Measurements from ENCODE around the gene NRXN3. TPM values are rescaled to one million over a fixed set of nuclear protein-coding genes. Genes with fewer than 3 reads are reported as not detected.

Gene NRXN3
- total and polyA plus RNA-seq, 4 donors = 1.4 to 8.3 (median 4.4) TPM

DNA sequence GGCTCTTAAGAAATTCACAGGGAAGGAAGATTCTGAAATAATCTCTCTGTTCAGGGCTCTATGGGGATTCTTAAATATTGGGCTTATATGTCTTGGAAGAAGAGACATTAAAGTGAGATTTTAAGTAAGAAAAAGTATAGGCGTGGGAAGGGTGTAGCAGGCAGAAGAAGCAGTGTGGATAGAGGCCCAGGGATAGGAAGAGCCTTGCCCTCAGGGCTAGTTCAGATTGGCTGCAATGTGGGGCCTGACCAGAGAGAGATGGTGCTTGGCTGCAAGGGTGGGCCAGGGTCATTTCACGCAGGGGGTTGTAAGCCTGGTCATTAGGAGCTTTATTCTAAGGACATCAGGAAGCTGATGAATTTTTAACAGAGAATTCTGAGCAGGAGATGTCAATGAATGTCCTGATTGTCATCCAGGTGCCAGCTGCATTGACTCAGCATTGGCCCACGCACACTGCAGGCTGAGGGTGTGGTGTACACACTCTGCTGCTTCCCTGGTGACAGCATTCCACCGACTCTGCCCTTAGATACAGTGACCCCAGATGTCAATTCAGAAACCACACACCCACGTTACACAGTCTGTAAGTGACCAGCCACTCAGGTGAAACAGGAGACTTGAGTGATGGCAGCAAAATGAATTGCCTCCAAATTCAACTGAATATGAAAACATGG lies 582.5 kb downstream of the NRXN3 start:
- H3K9ac ChIP-seq (ENCODE audit: insufficient read depth in 1 of 2, low read length in 2 of 2) = no peak overlapping the region
- TF ChIP-seq, protein P1, sequence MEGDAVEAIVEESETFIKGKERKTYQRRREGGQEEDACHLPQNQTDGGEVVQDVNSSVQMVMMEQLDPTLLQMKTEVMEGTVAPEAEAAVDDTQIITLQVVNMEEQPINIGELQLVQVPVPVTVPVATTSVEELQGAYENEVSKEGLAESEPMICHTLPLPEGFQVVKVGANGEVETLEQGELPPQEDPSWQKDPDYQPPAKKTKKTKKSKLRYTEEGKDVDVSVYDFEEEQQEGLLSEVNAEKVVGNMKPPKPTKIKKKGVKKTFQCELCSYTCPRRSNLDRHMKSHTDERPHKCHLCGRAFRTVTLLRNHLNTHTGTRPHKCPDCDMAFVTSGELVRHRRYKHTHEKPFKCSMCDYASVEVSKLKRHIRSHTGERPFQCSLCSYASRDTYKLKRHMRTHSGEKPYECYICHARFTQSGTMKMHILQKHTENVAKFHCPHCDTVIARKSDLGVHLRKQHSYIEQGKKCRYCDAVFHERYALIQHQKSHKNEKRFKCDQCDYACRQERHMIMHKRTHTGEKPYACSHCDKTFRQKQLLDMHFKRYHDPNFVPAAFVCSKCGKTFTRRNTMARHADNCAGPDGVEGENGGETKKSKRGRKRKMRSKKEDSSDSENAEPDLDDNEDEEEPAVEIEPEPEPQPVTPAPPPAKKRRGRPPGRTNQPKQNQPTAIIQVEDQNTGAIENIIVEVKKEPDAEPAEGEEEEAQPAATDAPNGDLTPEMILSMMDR (IDR thresholded peaks at IDR 0.05; ENCODE audit: control extremely low read depth, extremely low read depth) = no peak
- no peak overlapping the region for H3K27ac ChIP-seq (ENCODE audit: low read depth in 1 of 2, low read length in 1 of 2)
- no peaks in the 10 kb centered on the region for H3K4me1 ChIP-seq (ENCODE audit: control insufficient read depth in 5 of 5, insufficient read depth in 5 of 5, low read length in 5 of 5)
- no peaks in the 10 kb centered on the region for H3K36me3 ChIP-seq (ENCODE audit: control insufficient read depth in 4 of 4, insufficient read depth in 4 of 4, low read length in 4 of 4)
- no peaks in the 10 kb centered on the region for H3K9me3 ChIP-seq (ENCODE audit: control insufficient read depth in 4 of 4, insufficient read depth in 3 of 4, low read length in 3 of 4)
- DNase-seq (peak in 1 of 3 donors; percentile 0), ATAC-seq (ENCODE audit: insufficient read depth, low FRiP score) (no peak)
- no peaks in the 10 kb centered on the region for H3K27me3 ChIP-seq (ENCODE audit: control insufficient read depth in 3 of 3, insufficient read depth in 3 of 3, low read length in 2 of 3)
- 67 to 72% methylated on average over 5 of the region's 5 CpGs for WGBS, 2 donors
- no peak overlapping the region for H3K4me3 ChIP-seq

DNA sequence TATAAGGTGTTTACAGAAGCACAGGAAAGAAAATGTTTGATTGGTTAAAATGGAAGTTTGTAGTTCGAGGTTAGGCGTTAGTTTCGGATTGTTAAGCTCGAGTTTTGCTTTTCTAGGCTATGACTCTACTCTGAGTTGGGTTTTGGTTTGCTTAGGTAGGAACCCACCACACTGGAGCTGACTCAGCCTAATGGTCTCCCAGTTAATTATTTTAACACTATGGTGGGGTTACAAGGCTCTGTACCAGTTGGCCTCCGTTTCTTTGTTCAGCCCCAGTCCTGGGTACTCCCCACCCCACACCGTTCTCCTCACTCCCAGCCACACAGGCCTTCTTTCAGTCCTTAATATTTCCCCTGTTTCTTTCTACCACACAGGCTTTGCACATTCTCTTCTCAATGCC lies 583.9 kb downstream of the NRXN3 start:
- ATAC-seq (ENCODE audit: insufficient read depth, low FRiP score) (no peak), DNase-seq (no peak)
- no peaks in the 10 kb centered on the region for H3K36me3 ChIP-seq (ENCODE audit: control insufficient read depth in 4 of 4, insufficient read depth in 4 of 4, low read length in 4 of 4)
- H3K4me1 ChIP-seq (ENCODE audit: control insufficient read depth in 5 of 5, insufficient read depth in 5 of 5, low read length in 5 of 5) = no peaks in the 10 kb centered on the region
- H3K4me3 ChIP-seq = no peak overlapping the region
- H3K27me3 ChIP-seq (ENCODE audit: control insufficient read depth in 3 of 3, insufficient read depth in 3 of 3, low read length in 2 of 3) = no peaks in the 10 kb centered on the region
- TF ChIP-seq, protein P1 (IDR thresholded peaks at IDR 0.05; ENCODE audit: control extremely low read depth, extremely low read depth) = no peak
- no peaks in the 10 kb centered on the region for H3K9me3 ChIP-seq (ENCODE audit: control insufficient read depth in 4 of 4, insufficient read depth in 3 of 4, low read length in 3 of 4)
- 88 to 92% methylated on average over 6 of the region's 6 CpGs for WGBS, 2 donors
- H3K27ac ChIP-seq (ENCODE audit: low read depth in 1 of 2, low read length in 1 of 2) = no peak overlapping the region
- no peak overlapping the region for H3K9ac ChIP-seq (ENCODE audit: insufficient read depth in 1 of 2, low read length in 2 of 2)

DNA sequence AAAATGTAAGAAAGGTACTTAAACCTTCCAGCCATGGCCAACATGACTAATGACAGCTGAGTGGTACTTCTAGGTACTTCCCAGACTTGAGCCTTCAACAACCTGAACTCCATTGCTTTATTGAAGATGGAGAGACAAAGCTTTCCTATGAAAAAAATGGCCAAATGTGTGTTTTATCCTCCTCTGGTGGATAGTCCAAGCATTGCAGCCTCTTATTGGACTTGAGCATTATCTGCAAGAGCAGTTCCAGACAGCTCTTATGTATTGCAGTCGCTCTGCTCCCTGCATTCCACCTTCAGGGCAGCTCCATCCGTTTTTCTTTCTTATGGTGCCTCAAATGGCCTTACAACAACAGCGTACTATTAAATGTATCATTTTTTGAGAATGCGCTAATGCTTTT lies 588.2 kb downstream of the NRXN3 start:
- Histone ChIP-seq H3K4me3 (no peak overlapping the region), H3K9ac (ENCODE audit: insufficient read depth in 1 of 2, low read length in 2 of 2) (no peak overlapping the region), H3K27ac (ENCODE audit: low read depth in 1 of 2, low read length in 1 of 2) (no peak overlapping the region), H3K27me3 (ENCODE audit: control insufficient read depth in 3 of 3, insufficient read depth in 3 of 3, low read length in 2 of 3) (no peaks in the 10 kb centered on the region), H3K9me3 (ENCODE audit: control insufficient read depth in 4 of 4, insufficient read depth in 3 of 4, low read length in 3 of 4) (no peaks in the 10 kb centered on the region), H3K4me1 (ENCODE audit: control insufficient read depth in 5 of 5, insufficient read depth in 5 of 5, low read length in 5 of 5) (no peaks in the 10 kb centered on the region), H3K36me3 (ENCODE audit: control insufficient read depth in 4 of 4, insufficient read depth in 4 of 4, low read length in 4 of 4) (no peaks in the 10 kb centered on the region)
- peak; percentile 16 to 41 (median 22) for DNase-seq
- no peak for ATAC-seq (ENCODE audit: insufficient read depth, low FRiP score)
- TF ChIP-seq, protein P1 (IDR thresholded peaks at IDR 0.05; ENCODE audit: control extremely low read depth, extremely low read depth) = no peak
- WGBS, 2 donors = 68 to 75% methylated on average over 4 of the region's 4 CpGs

- no peaks in the 10 kb centered on the region for H3K9me3 ChIP-seq (ENCODE audit: control insufficient read depth in 4 of 4, insufficient read depth in 3 of 4, low read length in 3 of 4)
- ATAC-seq (ENCODE audit: insufficient read depth, low FRiP score) (no peak), DNase-seq (no peak)
- TF ChIP-seq, protein P1 (IDR thresholded peaks at IDR 0.05; ENCODE audit: control extremely low read depth, extremely low read depth) = no peak
- WGBS, 2 donors = 91 to 94% methylated on average over 7 of the region's 7 CpGs
- no peak overlapping the region for H3K9ac ChIP-seq (ENCODE audit: insufficient read depth in 1 of 2, low read length in 2 of 2)
- H3K27me3 ChIP-seq (ENCODE audit: control insufficient read depth in 3 of 3, insufficient read depth in 3 of 3, low read length in 2 of 3) = no peaks in the 10 kb centered on the region
- H3K36me3 ChIP-seq (ENCODE audit: control insufficient read depth in 4 of 4, insufficient read depth in 4 of 4, low read length in 4 of 4) = no peaks in the 10 kb centered on the region
- no peak overlapping the region for H3K4me3 ChIP-seq
- H3K4me1 ChIP-seq (ENCODE audit: control insufficient read depth in 5 of 5, insufficient read depth in 5 of 5, low read length in 5 of 5) = no peaks in the 10 kb centered on the region
- H3K27ac ChIP-seq (ENCODE audit: low read depth in 1 of 2, low read length in 1 of 2) = no peak overlapping the region
These were observed 592.2 kb downstream of the NRXN3 start for GRCh38 chr14:78762331-78762730.

All from lung (tissue), 12 donors.